ENCODE measurements around the gene APOA5. TPM values are rescaled to one million over a fixed set of nuclear protein-coding genes. Genes with fewer than 3 reads are reported as not detected.

The APOA5 gene
- total and polyA plus RNA-seq, 9 of the 15 experiments (the other 6 are each of a cell fraction or from before 2014, with no cell fraction given): not detected

DNA sequence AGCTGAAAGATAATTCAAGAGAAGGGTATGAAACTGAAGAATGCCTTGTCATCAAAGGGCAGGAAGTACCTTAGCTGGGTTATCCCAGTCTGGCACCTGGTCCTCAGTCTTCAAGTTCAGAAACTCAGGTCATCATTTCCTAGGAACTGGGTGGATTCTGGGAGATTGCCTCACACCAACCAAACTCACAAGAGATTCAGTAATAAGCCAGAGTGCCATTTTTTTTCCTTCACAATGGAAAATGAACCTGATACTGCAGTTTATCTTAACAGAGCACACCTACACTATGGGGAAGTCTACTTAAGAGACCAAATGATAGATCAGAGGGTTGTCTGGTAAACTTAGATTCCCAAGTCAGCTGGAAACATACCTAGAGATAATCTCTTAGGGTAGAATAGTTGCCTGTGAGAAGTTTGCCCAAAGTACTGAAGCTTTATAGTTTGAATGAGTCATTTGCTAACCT, 15.1 kb downstream of the APOA5 start (continued):
- TF ChIP-seq, protein P1, sequence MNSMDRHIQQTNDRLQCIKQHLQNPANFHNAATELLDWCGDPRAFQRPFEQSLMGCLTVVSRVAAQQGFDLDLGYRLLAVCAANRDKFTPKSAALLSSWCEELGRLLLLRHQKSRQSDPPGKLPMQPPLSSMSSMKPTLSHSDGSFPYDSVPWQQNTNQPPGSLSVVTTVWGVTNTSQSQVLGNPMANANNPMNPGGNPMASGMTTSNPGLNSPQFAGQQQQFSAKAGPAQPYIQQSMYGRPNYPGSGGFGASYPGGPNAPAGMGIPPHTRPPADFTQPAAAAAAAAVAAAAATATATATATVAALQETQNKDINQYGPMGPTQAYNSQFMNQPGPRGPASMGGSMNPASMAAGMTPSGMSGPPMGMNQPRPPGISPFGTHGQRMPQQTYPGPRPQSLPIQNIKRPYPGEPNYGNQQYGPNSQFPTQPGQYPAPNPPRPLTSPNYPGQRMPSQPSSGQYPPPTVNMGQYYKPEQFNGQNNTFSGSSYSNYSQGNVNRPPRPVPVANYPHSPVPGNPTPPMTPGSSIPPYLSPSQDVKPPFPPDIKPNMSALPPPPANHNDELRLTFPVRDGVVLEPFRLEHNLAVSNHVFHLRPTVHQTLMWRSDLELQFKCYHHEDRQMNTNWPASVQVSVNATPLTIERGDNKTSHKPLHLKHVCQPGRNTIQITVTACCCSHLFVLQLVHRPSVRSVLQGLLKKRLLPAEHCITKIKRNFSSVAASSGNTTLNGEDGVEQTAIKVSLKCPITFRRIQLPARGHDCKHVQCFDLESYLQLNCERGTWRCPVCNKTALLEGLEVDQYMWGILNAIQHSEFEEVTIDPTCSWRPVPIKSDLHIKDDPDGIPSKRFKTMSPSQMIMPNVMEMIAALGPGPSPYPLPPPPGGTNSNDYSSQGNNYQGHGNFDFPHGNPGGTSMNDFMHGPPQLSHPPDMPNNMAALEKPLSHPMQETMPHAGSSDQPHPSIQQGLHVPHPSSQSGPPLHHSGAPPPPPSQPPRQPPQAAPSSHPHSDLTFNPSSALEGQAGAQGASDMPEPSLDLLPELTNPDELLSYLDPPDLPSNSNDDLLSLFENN (IDR thresholded peaks at IDR 0.05; ENCODE audit: low read depth in 2 of 2, low read length in 2 of 2): no peak
- TF ChIP-seq, protein P2, sequence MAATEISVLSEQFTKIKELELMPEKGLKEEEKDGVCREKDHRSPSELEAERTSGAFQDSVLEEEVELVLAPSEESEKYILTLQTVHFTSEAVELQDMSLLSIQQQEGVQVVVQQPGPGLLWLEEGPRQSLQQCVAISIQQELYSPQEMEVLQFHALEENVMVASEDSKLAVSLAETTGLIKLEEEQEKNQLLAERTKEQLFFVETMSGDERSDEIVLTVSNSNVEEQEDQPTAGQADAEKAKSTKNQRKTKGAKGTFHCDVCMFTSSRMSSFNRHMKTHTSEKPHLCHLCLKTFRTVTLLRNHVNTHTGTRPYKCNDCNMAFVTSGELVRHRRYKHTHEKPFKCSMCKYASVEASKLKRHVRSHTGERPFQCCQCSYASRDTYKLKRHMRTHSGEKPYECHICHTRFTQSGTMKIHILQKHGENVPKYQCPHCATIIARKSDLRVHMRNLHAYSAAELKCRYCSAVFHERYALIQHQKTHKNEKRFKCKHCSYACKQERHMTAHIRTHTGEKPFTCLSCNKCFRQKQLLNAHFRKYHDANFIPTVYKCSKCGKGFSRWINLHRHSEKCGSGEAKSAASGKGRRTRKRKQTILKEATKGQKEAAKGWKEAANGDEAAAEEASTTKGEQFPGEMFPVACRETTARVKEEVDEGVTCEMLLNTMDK (IDR thresholded peaks at IDR 0.05; ENCODE audit: borderline replicate concordance, insufficient read depth, low read depth, low read length, poor library complexity, severe bottlenecking): no peak
- TF ChIP-seq ASH1L (IDR thresholded peaks at IDR 0.05; ENCODE audit: borderline replicate concordance, low read depth, partially characterized antibody): no peak
- TF ChIP-seq NFIC (IDR thresholded peaks at IDR 0.05): no peak
- TF ChIP-seq ILK (tag; IDR thresholded peaks at IDR 0.05; ENCODE audit: borderline replicate concordance, low read depth): no peak
- TF ChIP-seq MYNN (IDR thresholded peaks at IDR 0.05): no peak
- TF ChIP-seq MYNN (CRISPR knock-in tag; IDR thresholded peaks at IDR 0.05): no peak
- TF ChIP-seq, protein P3, sequence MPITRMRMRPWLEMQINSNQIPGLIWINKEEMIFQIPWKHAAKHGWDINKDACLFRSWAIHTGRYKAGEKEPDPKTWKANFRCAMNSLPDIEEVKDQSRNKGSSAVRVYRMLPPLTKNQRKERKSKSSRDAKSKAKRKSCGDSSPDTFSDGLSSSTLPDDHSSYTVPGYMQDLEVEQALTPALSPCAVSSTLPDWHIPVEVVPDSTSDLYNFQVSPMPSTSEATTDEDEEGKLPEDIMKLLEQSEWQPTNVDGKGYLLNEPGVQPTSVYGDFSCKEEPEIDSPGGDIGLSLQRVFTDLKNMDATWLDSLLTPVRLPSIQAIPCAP (CRISPR knock-in tag; IDR thresholded peaks at IDR 0.05; ENCODE audit: borderline replicate concordance): no peak
- no peak for TF ChIP-seq POLR2G (IDR thresholded peaks at IDR 0.05; ENCODE audit: low read depth, low read length)
- TF ChIP-seq STAG1 (CRISPR knock-in tag; IDR thresholded peaks at IDR 0.05; ENCODE audit: borderline replicate concordance): no peak
- TF ChIP-seq SRSF7 (optimal IDR thresholded peaks at IDR 0.05; ENCODE audit: low read depth, low read length): no peak
- no peak for TF ChIP-seq ZNF134 (CRISPR knock-in tag; conservative IDR thresholded peaks at IDR 0.05)
- TF ChIP-seq TEAD4 (IDR thresholded peaks at IDR 0.05; ENCODE audit: low read length): peak; percentile 85; the same call in 1 of the 2 replicates
- TF ChIP-seq TEAD4 (CRISPR knock-in tag; IDR thresholded peaks at IDR 0.05; ENCODE audit: borderline replicate concordance): no peak
- no peak for TF ChIP-seq NFIX (CRISPR knock-in tag; IDR thresholded peaks at IDR 0.05; ENCODE audit: low read depth)
- TF ChIP-seq IRF2 (CRISPR knock-in tag; IDR thresholded peaks at IDR 0.05): no peak
- TF ChIP-seq ZBTB17 (CRISPR knock-in tag; IDR thresholded peaks at IDR 0.05): no peak
- no peak for TF ChIP-seq RHOXF2B (CRISPR knock-in tag; conservative IDR thresholded peaks at IDR 0.05)
- TF ChIP-seq, protein P4, sequence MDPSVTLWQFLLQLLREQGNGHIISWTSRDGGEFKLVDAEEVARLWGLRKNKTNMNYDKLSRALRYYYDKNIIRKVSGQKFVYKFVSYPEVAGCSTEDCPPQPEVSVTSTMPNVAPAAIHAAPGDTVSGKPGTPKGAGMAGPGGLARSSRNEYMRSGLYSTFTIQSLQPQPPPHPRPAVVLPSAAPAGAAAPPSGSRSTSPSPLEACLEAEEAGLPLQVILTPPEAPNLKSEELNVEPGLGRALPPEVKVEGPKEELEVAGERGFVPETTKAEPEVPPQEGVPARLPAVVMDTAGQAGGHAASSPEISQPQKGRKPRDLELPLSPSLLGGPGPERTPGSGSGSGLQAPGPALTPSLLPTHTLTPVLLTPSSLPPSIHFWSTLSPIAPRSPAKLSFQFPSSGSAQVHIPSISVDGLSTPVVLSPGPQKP (CRISPR knock-in tag; IDR thresholded peaks at IDR 0.05): no peak
- TF ChIP-seq, protein P5, sequence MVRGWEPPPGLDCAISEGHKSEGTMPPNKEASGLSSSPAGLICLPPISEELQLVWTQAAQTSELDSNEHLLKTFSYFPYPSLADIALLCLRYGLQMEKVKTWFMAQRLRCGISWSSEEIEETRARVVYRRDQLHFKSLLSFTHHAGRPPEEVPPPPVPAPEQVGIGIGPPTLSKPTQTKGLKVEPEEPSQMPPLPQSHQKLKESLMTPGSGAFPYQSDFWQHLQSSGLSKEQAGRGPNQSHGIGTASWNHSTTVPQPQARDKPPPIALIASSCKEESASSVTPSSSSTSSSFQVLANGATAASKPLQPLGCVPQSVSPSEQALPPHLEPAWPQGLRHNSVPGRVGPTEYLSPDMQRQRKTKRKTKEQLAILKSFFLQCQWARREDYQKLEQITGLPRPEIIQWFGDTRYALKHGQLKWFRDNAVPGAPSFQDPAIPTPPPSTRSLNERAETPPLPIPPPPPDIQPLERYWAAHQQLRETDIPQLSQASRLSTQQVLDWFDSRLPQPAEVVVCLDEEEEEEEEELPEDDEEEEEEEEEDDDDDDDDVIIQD (CRISPR knock-in tag; IDR thresholded peaks at IDR 0.05): no peak
- no peak for TF ChIP-seq ZNF57 (CRISPR knock-in tag; IDR thresholded peaks at IDR 0.05)

Measured in K562 (cell line).